ENCODE measurements around the gene TMED5.

TMED5 gene

DNA sequence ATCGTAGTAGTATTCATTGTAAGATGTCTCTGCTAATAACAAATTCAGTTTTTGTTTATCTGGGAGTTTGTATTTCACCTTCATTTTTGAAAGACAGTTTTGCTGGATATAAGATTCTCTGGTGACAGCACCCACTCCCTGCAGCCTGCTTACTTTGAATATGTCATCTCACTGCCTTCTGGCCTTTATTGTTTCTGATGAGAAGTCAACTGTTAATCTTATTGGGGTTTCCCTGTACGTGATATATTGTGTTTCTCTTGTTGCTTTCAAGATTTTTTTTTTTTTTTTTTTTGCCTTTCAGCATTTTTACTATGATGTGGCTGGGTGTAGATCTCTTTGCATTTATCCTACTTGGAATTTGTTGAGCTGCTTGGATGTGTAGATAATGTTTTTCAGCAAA is 71.9 kb downstream of the TMED5 start:
- FAIRE-seq (no peak), DNase-seq (ENCODE audit: insufficient read length, low spot score) (no peak)
- no peak for TF ChIP-seq SPI1 (IDR thresholded peaks at IDR 0.05; ENCODE audit: low read depth, low read length)
- TF ChIP-seq POU2F2 (IDR thresholded peaks at IDR 0.05; ENCODE audit: low read depth, low read length) = no peak
- TF ChIP-seq POLR2AphosphoS5 (IDR thresholded peaks at IDR 0.05; ENCODE audit: low read depth, low read length) = no peak
- no peak for TF ChIP-seq POLR2A (IDR thresholded peaks at IDR 0.05; ENCODE audit: low read depth, low read length)
- TF ChIP-seq TAF1 (IDR thresholded peaks at IDR 0.05; ENCODE audit: low read depth, low read length) = no peak
- no peak for TF ChIP-seq PAX5 (IDR thresholded peaks at IDR 0.05; ENCODE audit: insufficient read depth, low read length, severe bottlenecking)

DNA sequence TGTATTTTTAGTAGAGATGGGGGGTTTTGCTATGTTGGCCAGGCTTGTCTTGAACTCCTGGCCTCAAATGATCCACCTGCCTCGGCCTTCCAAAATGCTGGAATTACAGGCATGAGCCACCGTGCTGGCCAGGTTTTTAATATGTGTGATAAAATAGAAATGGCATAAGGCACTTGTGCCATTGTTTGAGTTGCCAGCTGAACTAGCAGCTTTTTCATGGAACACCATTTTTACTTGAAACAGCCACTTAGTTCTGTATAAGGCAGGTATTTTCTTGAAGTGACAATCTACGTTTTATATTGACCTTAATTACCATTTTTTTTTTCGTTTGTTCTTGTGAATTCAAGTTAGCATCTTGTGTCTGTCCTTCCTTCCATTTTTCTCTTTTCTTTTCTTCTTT is 72.8 kb downstream of the TMED5 start:
- no peak for DNase-seq (ENCODE audit: insufficient read length, low spot score)
- FAIRE-seq = no peak
- TF ChIP-seq POU2F2 (IDR thresholded peaks at IDR 0.05; ENCODE audit: low read depth, low read length) (no peak), POLR2AphosphoS5 (IDR thresholded peaks at IDR 0.05; ENCODE audit: low read depth, low read length) (no peak), PAX5 (IDR thresholded peaks at IDR 0.05; ENCODE audit: insufficient read depth, low read length, severe bottlenecking) (no peak)

DNA sequence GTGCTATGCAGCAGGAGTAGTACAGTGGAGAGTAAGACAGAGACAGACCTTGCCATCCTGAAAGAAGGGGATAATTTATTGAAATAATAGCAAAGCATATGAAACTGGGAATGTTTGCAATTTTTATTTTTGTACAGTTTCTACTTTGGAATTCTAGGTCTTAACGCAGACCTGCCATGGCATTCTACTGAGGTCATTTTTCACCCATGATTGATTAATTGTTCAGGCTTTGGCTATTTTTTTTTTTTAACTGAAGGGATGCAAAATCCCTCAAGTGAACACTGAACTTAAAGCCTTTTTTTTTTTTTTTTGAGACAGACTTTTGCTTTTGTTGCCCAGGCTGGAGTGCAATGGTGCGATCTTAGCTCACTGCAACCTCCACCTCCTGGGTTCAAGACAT is 74.0 kb downstream of the TMED5 start:
- no peak for FAIRE-seq
- no peak for TF ChIP-seq POLR2A (IDR thresholded peaks at IDR 0.05; ENCODE audit: low read depth, low read length)
- no peak for TF ChIP-seq PAX5 (IDR thresholded peaks at IDR 0.05; ENCODE audit: insufficient read depth, low read length, severe bottlenecking)
- no peak for TF ChIP-seq POLR2AphosphoS5 (IDR thresholded peaks at IDR 0.05; ENCODE audit: low read depth, low read length)
- TF ChIP-seq SPI1 (IDR thresholded peaks at IDR 0.05; ENCODE audit: low read depth, low read length) = no peak
- TF ChIP-seq TAF1 (IDR thresholded peaks at IDR 0.05; ENCODE audit: low read depth, low read length) = no peak
- DNase-seq (ENCODE audit: insufficient read length, low spot score) = no peak

DNA sequence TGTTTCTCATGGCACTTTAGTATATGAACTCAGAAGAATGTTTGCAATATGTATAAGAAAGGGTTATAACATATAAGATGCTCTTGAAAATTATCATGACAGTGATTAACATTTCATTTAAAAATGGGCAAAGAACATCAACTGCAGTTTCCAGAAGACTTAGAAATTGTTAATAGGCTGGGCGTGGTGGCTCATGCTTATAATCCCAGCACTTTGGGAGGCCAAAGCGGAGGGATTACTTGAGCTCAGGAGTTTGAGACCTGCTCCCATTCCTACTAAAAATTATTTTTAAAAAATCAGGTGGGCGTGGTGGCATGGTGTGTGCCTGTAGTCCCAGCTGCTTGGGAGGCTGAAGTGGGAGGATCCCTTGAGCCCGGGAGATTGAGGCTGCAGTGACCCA is 78.1 kb downstream of the TMED5 start:
- no peak for DNase-seq (ENCODE audit: insufficient read length, low spot score)
- TF ChIP-seq PAX5 (IDR thresholded peaks at IDR 0.05; ENCODE audit: insufficient read depth, low read length, severe bottlenecking) = no peak
- no peak for TF ChIP-seq POU2F2 (IDR thresholded peaks at IDR 0.05; ENCODE audit: low read depth, low read length)
- no peak for TF ChIP-seq TAF1 (IDR thresholded peaks at IDR 0.05; ENCODE audit: low read depth, low read length)
- no peak for TF ChIP-seq POLR2A (IDR thresholded peaks at IDR 0.05; ENCODE audit: low read depth, low read length)
- TF ChIP-seq POLR2AphosphoS5 (IDR thresholded peaks at IDR 0.05; ENCODE audit: low read depth, low read length) = no peak
- no peak for TF ChIP-seq SPI1 (IDR thresholded peaks at IDR 0.05; ENCODE audit: low read depth, low read length)
- FAIRE-seq = no peak

All from GM12891 (cell line).